NK-92 (cell line): ENCODE results near the gene MILR1.

Source experiments
- DNase-seq: peaks from one replicate; lab custom pipeline; 2025; ENCODE audit not compliant: unreplicated experiment; lab: John Stamatoyannopoulos, UW

Gene MILR1

GRCh38 chr17:64500862-64501765, 52.2 kb downstream of the MILR1 start:
- DNase-seq, result no peak

GRCh38 chr17:64502021-64502420, 53.1 kb downstream of the MILR1 start:
- no peak for DNase-seq

DNA sequence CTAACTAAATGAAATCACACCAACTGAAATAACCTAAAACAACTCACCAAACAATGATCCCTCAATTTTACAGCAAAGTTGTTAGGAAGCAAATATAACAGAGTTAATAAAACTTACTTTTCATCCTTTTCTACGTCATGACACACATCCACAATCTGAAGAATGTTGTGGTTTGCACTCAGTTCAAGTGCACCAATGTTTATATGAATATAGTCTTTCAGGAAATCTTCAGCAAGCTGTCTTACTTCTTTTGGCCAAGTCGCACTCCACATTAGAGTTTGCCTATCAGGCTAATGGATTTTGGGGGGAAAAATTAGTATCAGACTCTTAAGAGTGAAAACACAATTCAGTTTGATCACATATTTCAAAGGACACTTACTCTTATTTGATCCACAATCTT, 53.9 kb downstream of the MILR1 start:
- DNase-seq, result no peak

DNA sequence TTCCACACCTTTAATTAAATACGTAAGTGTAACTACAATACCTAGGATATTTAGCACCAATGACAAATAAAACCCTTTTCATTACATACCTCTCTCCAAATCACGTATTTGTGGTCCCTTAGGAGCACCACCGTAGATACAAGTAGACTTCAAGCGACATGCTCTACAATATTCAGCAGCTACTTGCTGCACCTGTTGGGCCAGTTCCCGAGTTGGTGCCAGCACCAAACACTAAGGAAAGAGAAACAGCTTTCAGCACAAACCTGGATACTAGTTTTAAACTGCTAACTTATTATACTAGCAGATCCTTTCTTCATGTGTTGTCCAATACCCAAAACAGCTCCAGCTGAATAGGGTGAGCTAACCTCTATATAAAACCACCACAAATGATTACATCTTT, 54.4 kb downstream of the MILR1 start:
- no peak for DNase-seq

DNA sequence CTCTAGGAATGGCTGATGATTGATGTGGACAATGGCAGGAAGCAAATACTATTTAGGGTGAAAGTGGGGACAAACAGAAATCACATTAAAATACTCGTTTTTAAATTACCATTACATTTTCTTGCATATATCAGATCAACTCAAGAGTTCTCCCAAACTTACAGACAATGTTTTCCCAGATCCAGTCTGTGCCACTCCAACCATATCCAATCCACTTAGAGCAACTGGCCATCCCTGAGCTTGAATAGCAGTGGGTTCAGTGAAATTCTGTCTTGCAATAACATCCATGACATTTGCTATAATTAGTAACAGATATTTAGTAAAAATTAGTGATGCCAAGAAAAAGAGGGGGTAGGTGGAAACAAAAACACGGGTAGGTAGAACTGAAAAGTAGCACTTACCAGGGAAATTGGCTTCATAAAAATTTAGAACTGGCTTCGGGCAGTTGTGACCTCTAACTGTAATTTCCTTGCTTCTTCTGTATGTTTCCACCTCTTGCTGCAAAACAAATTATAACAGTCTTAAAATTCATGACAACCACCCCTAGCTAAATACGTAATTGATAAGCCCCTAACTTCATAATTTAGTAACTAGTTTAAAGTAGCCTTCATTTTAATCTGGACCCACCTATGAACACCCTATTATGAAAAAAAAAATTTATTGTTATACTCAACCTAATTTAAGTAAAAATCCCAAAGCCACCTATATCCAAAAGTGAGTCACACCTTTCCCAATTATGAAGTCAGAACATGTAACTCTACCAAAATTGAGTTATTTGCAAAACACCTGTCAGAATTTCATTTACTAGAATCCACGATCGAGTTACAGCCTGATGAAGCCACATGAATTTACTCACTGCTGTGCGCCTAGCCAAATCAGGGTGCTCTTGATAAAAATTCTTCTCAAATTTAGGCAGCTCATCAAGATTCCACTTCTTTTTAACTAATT, 55.2 kb downstream of the MILR1 start:
- no peak for DNase-seq

GRCh38 chr17:64504769-64505339, 55.9 kb downstream of the MILR1 start:
- DNase-seq, result no peak

- DNase-seq, result no peak
These were observed 56.7 kb downstream of the MILR1 start for GRCh38 chr17:64505340-64506200.

GRCh38 chr17:64506201-64506575, 57.3 kb downstream of the MILR1 start, which contains the start of gene DDX5:
Gene DDX5, minus strand, starts transcription at chr17:64506289. Its CDS starts 170 bp downstream, at chr17:64506119.
- peak; percentile 95 for DNase-seq

- peak; percentile 55 for DNase-seq
These were observed 57.9 kb downstream of the MILR1 start, which contains the start of gene CEP95 for GRCh38 chr17:64506576-64507412. Gene CEP95, plus strand, starts transcription at chr17:64506977. Its CDS starts 121 bp downstream, at chr17:64507098.

DNA sequence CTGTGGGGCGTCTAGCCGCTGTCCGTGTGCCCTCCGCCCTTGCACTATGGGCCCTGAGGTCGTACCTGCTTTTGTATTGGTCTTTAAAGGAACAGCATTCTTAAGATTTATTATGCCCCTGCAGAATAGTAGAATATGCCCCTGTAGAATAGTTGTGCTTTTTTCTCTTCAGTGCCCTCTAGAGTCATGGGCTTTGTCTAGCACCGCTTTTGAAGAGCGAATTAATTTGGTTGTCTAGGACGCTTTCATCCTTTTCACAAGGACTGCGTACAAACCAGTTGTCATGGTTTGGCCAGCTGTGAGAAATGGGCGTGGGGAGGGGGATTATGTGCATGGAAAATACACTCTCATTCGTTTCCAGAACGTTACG, 58.5 kb downstream of the MILR1 start:
- DNase-seq, result no peak

GRCh38 chr17:64508683-64509082, 59.8 kb downstream of the MILR1 start:
- DNase-seq, result no peak

GRCh38 chr17:64509179-64509578, 60.3 kb downstream of the MILR1 start:
- no peak for DNase-seq

- no peak for DNase-seq
These were observed 66.5 kb downstream of the MILR1 start for GRCh38 chr17:64515419-64515818.

DNA sequence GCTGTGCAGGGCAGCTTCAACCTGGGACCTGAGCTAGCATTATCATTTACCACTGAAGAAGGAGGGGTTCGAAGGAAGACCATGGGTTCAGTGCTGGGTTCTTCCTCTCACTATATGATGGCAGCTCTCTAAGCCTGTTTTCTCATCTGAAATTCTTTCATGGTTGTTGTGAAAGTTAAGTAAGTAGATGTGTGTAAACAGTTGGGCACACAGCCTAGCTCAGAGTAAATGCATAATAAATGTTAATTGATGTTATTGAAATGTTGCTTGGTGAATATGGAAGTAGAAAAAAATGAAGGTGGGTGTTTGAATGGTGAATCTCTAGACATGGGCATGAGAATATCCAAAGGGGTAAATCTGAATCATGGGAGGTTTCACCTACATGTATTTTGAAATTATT, 66.9 kb downstream of the MILR1 start:
- DNase-seq, result no peak
